Fibroblast of peridontal ligament (primary cell): ENCODE measurements around the gene LRRK2.
"Not testable (repeated sequence)": the region's sequence is repeated elsewhere in the genome, so short reads cannot be mapped to it uniquely, and the experiment has no call there.

Experiments
- DNase-seq: peaks from one replicate; pipeline ENCODE4 v3.0.0-alpha.2; 2010; ENCODE audit errors: extremely low read depth

Gene LRRK2

DNA sequence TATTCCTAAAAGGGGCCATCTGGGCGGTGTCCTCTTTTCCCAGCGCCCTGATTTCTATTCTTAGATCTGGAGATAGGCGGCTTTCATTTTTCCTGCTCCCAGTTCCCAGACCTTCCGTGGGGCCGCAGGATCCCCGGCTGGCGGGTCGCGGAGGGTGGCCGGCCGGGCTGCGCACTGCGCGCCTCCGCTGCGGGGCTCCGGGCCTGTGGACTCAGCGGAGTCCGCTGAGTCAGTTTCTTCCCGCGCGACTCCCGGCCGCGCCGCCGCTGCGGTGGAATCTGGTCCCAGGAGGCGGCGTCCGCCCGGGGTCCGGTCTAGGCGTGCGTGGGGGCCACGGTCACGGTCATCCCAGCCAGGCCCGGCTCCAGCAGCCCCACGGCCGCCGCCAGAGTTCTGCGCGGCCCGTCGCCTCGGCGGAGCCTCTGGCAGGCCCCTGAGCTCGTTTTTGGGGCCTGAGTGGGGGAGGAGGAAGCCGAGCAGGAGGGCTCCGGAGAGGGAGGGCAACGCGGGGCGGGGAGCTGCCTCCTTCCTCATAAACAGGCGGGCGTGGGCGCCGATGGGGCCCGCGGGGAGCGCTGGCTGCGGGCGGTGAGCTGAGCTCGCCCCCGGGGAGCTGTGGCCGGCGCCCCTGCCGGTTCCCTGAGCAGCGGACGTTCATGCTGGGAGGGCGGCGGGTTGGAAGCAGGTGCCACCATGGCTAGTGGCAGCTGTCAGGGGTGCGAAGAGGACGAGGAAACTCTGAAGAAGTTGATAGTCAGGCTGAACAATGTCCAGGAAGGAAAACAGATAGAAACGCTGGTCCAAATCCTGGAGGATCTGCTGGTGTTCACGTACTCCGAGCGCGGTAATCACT is at the start of gene LRRK2:
TSS of gene LRRK2 (plus strand) at position 559 of the 853 bp plus-strand sequence. CDS start at position 694, 135 bp downstream.
- peak; percentile 72 for DNase-seq

GRCh38 chr12:40175045-40175444 is 49.8 kb upstream of the LRRK2 start:
- DNase-seq: no peak

- no peak for DNase-seq
These were observed 49.3 kb upstream of the LRRK2 start for GRCh38 chr12:40175489-40175888.

DNA sequence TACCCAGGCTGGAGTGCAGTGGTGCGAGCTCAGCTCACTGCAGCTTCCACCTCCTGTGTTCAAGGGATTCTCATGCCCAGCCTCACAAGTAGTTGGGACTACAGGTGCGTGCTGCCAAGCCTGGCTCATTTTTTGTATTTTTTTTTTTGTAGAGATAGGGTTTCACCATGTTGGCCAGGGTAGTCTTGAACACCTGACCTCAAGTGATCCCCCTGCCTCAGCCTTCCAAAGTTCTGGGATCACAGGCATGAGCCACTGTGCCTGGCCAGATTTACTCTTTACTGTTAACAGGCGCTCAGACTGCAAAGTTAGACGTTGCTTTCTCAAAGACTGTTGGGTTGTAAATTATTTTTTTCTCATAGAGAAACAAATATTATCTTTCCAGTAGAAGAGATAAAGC is 46.1 kb upstream of the LRRK2 start:
- no peak for DNase-seq

- DNase-seq: no peak
These were observed 43.3 kb upstream of the LRRK2 start for GRCh38 chr12:40181490-40181889.

DNA sequence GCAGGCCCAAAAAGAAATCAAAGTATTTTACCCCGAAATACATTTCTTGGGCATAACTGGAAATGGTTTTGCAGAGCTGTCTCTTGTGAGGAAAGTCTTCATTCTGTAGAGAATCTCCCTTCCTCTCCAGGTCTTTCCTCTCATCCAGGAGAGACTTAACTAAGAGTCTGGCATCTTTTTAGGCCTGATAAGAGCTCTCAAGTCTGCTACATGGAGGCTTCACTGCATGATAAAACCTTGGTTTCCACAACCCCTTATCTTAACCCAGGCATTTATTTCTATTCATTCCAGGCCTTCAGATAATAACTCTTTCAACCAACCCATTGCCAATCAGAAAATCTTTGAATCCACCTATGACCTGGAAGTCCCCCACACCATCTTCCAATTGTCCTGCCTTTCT is 41.1 kb upstream of the LRRK2 start:
- no peak for DNase-seq

DNA sequence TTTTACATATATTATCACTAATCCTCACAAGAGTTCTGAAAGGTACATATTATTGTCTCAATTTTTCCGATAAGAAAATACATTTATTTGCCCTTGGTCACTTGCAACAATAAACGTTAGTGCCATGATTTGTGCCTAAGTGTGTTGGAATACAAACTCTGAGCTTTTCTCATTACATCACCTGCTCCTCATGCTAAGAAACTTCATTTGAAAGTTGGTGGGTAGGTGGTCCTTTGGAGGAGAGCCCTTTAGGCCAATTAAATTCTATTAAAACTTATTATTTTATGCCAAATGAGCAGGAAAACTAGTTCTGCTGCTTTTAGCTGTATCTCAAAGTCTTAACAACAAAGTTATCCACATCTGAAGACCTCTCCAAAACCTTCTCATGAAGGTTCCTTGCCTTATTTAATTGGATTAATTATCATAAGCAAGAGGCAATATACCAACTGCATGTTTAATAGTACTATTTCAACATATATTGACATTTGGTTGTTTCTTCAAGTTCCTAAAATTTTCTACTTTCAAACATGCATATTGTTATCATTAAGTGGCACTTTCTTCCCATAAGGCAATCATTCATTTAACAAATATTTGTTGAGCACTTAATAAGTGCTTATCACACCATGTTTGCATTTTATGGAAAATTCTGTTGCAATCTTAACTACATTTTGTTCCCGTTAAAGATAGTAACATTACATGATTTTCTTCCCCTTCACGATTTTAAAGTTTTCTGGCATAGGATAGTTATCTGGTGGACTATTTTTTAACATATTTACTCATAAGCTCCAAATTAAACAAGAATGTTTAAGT is 40.1 kb upstream of the LRRK2 start:
- DNase-seq: no peak

DNA sequence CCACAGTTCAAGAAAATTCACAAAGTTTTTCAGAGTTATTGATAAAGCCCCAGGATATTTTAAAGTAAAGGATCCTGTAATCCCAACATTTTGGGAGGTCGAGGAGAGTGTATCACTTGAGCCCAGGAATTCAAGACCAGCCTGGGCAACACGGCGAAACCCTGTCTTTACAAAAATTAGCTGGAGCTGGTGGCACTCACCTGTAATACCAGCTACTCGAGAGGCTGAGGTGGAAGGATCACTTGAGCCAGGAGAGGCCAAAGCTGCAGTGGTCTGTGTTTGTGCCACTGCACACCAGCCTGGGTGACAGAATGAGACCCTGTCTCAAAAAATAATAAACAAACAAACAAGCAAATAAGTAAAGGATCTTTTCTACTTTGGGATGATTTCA is 39.5 kb upstream of the LRRK2 start:
- no peak for DNase-seq

DNA sequence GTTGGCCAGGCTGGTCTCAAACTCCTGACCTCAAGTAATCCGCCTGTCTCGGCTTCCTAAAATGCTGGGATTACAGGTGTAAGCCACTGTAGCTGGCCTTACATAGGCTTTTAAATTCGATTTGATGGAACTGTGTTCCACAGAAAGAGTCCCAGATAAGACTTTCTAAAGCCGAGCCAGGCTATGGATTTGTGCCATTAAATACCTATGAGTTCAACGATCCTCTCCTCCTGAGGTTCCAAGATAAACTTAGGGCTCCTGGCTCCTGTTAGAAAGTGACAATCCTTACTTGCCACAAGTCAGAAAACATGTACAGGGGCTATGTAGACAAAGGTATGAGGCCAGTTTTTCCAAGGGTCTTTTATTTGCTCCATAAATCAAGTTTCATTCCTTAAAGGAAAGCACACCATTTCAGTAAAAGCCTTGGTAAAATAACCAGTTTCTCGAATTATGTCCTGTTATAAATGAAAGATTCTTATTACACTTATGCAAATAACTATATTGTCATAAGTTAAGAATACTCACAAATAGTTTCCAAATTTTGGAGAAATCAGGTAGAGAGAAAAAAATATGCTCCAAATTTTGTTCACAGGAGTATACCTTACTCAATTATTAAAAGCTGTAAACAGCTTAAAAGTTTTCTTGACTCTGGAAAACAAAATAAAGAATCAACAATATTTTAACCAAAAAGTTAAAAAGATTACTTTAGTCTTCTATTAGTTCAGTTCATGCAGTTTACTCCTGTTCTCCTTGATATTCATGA is 36.1 kb upstream of the LRRK2 start:
- DNase-seq: no peak

- DNase-seq: no peak
These were observed 32.0 kb upstream of the LRRK2 start for GRCh38 chr12:40192704-40193255.

DNA sequence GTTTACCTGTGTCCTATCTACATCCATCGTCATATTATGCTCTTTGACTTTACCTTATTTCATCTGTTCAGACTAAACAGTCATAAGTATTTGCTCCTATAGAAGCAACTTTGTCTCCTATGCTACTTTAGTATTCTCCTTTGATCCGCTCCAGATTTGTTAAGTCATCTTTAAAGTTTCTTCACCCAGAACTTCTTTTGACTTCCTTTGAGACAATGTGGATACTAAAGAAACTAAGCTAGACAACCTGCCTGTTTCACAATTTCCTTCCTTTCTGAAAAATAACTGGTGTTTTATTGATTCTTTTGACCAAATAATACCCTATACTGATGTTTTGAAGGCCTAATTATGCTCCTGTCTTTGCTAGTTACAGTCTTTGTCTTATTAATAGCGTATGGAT is 30.0 kb upstream of the LRRK2 start:
- no peak for DNase-seq

DNA sequence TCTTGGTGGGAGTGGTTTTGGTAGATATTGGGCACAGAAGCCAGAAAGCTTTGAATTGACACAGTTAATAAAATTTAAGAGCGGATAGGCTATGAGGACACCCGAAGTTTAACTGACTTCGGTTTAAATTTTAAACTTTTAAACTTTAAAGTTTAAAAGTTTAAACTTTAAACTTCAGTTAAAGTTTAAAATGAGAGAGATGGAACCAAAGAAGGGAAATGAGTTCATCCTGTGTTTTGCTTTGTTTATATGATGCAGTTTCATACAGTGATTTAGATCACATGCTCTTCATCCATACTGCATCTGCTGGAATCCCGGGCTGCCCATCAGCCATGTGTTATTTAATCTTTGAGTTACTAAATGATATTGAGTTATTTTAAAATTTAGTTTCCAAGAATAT is 27.2 kb upstream of the LRRK2 start:
- peak; percentile 7 for DNase-seq

- DNase-seq: peak; percentile 7
These were observed 26.2 kb upstream of the LRRK2 start for GRCh38 chr12:40198601-40199000.

DNA sequence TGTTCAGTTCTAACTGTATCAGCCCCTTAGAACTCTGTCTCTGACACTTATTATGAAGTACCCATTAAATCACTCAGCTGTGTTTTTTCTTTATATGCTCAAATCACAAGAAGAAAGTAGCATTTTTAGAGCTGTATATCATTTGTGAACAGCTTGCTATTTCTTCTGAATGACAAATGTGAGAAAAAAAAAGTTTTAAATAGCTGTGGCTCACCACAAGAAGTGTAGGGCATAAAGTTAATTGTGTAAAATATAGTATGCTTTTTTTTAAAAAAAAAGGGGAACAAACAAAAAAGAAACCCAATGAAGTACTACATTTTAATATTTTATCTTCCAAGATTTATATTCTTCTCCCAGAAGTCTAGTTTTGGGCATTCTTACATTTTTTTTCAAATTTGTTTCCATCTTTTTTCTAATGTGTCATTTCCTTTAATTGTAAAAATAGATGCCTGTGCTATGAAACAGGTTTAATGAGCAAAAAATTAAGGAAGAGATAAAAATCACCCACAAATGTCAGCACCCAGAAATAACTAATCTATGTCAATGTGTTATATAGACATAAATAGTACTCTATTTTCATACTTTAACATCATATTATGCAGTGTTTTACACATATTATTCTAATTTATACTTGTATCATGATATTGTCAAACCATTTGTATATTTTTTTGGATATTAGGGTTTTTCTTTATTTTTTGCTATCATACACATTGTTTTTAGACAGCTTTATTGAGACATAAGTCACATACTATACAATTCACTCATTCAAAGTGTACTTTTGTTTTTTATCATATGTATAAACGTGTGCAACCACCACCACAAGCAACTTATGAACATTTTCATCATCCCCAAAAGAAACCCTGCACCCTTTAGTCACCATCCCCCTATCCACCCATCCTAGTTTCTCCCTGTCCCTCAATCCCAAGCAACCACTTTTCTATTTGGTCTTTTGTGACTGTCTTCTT is 22.4 kb upstream of the LRRK2 start:
- DNase-seq: no peak

- no peak for DNase-seq
These were observed 21.8 kb upstream of the LRRK2 start for GRCh38 chr12:40203060-40203430.

- DNase-seq: no peak
These were observed 20.5 kb upstream of the LRRK2 start for GRCh38 chr12:40204337-40204736.

GRCh38 chr12:40207551-40207950 is 17.2 kb upstream of the LRRK2 start:
- no peak for DNase-seq

GRCh38 chr12:40208707-40209446 is 15.9 kb upstream of the LRRK2 start:
- DNase-seq: no peak

DNA sequence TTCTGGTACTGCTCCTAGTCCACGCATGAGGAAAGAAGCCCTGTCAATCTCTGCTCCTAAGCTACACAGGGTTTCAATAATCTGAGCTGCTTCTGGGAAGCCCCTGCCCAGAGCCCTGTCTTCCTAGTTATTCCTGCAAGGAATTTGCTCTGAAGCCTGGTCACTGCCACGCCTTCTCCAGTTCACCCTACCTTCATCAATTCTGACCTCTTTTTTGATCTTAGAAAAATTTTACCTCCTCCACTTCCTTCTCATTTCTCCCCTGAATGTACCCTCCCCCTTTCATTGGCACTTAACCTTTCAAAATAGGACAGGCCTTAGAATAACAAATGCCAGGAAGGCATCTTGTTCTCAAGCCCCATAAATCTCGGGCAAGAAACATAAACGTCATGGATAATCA is 14.9 kb upstream of the LRRK2 start:
- no peak for DNase-seq

DNA sequence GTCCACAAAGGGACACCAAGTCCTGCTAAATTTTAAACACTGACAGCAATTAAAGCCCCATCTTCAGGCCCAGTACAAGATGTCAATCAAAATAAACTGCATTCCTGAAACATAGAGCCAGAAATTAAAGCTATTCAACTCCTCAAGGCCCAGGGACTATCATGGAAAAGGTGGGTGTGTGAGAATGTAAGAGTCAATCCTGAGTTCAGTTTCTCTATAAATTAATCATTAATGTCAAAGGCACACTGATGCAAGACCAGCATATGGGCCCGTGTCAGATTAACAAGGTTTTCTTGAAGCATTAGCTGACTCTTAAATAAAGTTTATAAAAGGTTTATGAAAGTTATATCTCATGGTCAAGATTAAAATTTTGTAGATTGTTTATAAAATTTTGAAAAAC is 13.6 kb upstream of the LRRK2 start:
- DNase-seq: not testable (repeated sequence)
